GM18909 (cell line): ENCODE results near the gene TAS2R60.

Experiments used
- ATAC-seq: cut with Tn5 transposase; IDR thresholded peaks from one replicate; pipeline ENCODE4 v1.9.1; 2021; ENCODE audit warnings: mild to moderate bottlenecking; ENCODE audit not compliant: unreplicated experiment, poor library complexity

TAS2R60 gene

GRCh38 chr7:143436325-143436946, 6.8 kb upstream of the TAS2R60 start:
- ATAC-seq, result peak; percentile 89

- ATAC-seq, result peak; percentile 57
Observed at GRCh38 chr7:143437578-143437977, 5.7 kb upstream of the TAS2R60 start.

GRCh38 chr7:143439866-143440265, 3.4 kb upstream of the TAS2R60 start:
- ATAC-seq, result no peak

- ATAC-seq, result no peak
Observed at GRCh38 chr7:143444063-143444782, 970 bp downstream of the TAS2R60 start.

GRCh38 chr7:143444785-143445184, 1.5 kb downstream of the TAS2R60 start:
- ATAC-seq, result no peak

- ATAC-seq, result no peak
Observed at GRCh38 chr7:143447466-143447865, 4.2 kb downstream of the TAS2R60 start.

- ATAC-seq, result no peak
Observed at GRCh38 chr7:143448429-143448828, 5.2 kb downstream of the TAS2R60 start.

- ATAC-seq, result no peak
Observed at GRCh38 chr7:143449793-143450192, 6.5 kb downstream of the TAS2R60 start.

GRCh38 chr7:143451122-143451521, 7.9 kb downstream of the TAS2R60 start:
- ATAC-seq, result no peak

GRCh38 chr7:143451746-143452145, 8.5 kb downstream of the TAS2R60 start:
- no peak for ATAC-seq

- ATAC-seq, result no peak
Observed at GRCh38 chr7:143452495-143452894, 9.2 kb downstream of the TAS2R60 start.

- no peak for ATAC-seq
Observed at GRCh38 chr7:143454091-143454680, 10.9 kb downstream of the TAS2R60 start.

- ATAC-seq, result no peak
Observed at GRCh38 chr7:143455491-143455890, 12.2 kb downstream of the TAS2R60 start.

- no peak for ATAC-seq
Observed at GRCh38 chr7:143455942-143456341, 12.7 kb downstream of the TAS2R60 start.

GRCh38 chr7:143456992-143457793, 13.9 kb downstream of the TAS2R60 start:
- ATAC-seq, result no peak

- ATAC-seq, result no peak
Observed at GRCh38 chr7:143458263-143458662, 15.0 kb downstream of the TAS2R60 start.

- no peak for ATAC-seq
Observed at GRCh38 chr7:143458681-143459080, 15.4 kb downstream of the TAS2R60 start.

- ATAC-seq, result no peak
Observed at GRCh38 chr7:143459359-143459758, 16.1 kb downstream of the TAS2R60 start.

- no peak for ATAC-seq
Observed at GRCh38 chr7:143460271-143460979, 17.2 kb downstream of the TAS2R60 start.

GRCh38 chr7:143462045-143462444, 18.8 kb downstream of the TAS2R60 start:
- no peak for ATAC-seq
